SH-SY5Y (cell line): ENCODE results near the gene DGUOK.

Source experiments
- GATA2 ChIP-seq: IDR thresholded peaks from 2 replicates; pipeline ENCODE4 v1.6.1; 2011; ENCODE audit warnings: mild to moderate bottlenecking, low read depth, low read length
- GATA3 ChIP-seq: IDR thresholded peaks from 2 replicates; pipeline ENCODE4 v1.6.1; 2011; ENCODE audit warnings: low read depth, mild to moderate bottlenecking, low read length, moderate library complexity

The DGUOK gene

DNA sequence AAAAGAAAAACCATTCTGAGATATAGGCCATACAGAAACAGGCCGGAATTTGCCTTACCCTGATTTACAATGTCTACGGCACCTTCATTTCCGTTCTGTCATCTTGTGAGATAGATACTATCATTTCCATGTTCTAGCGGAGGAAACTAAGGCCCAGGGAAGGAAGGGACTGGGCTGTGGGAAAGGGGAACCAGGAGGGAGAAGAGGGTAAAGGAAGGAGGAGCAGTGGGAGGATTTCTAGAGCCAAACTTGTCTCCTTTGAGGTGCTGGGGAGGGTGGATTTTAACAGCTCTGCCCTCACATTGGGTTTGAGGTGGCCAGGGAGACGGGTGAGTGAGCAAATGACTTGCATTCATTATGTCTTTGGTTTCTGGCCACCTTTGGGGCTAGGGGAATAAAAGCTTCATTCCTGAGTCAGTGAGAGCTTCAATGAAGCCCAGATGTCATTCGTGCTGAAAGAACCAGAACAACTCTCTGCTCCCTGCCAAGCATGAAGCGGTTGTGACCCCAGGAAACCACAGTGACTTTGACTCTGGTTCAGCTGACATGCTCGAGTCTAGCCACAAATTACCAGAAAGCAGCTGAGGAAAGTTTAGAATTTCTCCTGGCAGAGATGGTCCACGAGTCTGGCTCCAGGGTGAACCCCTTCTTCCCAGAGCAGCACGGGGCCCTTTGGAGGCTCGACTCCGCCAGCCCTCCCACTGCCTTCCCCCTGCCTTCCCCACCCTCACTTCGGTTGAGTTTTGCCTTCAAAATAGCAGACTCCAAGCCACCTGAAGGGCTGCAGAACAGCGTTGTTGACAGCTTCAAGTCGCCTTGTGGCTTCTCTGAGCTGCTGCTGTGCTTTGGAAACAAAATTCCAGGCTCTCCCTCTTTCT is 30.1 kb upstream of the DGUOK start:
- TF ChIP-seq GATA2 (no peak), GATA3 (no peak)

DNA sequence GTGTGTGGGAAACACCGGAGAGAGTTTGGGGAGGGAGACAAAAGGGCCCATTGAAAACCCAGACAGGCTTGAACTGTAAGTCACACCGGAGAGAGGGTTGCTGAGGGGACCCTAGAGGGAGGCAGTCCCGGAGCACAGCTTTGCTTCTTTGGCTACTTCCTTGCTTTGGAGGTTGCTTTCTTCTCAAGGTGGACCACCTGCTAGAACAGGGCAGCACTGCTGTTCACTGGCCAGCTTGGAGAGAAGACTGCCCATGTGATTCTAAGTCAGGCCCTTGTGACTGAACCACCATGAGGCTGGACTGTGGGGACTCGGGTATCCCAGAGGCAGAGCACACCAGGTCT is 29.5 kb upstream of the DGUOK start:
- TF ChIP-seq GATA3, result no peak
- TF ChIP-seq GATA2, result no peak

DNA sequence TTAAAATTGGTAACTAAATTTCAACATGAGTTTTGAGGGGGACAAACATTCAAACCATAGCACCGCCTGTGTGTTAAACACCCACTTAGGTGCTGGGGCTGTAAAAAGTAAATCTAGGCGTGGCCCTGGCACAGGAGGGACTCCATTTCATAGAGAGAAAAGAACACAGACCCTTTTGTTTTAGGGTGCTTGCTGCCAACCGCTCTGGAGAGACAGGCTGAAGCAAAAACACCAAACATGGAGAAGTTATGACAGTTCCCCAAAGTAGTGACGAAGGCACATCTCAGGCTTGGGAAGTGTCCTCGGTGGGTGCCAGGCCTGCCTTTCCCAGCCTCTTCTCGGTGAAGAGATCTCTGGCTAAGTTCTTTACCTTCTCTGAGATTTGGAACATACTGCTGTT is 28.7 kb upstream of the DGUOK start:
- TF ChIP-seq GATA2, result no peak
- TF ChIP-seq GATA3, result no peak

DNA sequence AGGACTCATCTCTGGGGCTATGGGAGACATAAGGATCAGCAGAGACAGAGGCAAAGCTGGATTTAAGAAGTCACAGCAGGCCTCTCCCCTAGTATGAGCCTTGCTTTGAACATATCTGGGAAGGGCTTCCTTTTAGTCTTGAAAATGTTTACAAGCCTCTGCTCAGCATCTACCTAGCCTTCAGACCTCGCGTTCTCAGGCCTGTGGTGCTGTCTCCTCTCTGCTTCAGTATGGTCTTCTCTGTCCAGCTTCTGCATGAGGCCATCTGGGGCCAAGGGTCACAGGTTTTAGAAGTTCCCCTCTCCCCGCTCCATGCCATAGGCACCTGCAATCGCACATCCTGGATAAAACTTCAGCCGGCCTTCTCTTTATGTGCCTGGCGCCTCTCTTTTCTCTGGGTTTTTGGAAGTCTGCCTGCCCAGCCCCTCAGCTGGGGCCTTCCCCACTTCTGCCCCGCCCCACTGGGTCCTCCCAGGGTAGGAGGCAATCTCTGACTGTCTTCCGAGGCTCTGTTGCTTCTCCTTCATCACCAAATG is 26.8 kb upstream of the DGUOK start:
- TF ChIP-seq GATA3, result no peak
- TF ChIP-seq GATA2, result no peak

DNA sequence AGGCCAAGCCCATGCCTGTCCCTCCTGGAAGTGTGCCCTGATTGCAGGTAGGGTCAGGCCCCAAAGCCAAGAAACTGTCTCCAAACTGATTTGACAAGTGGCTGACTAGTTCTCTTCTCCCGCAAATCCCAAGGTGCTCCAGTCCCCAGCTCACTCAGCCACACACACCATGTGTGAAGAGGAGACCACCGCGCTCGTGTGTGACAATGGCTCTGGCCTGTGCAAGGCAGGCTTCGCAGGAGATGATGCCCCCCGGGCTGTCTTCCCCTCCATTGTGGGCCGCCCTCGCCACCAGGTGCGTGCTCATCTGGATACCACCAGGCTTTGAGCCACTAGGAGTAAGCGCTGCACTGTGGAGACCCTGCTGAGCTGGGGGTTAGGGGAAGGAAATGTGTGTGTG is 25.5 kb upstream of the DGUOK start:
- TF ChIP-seq GATA3, result no peak
- no peak for TF ChIP-seq GATA2

DNA sequence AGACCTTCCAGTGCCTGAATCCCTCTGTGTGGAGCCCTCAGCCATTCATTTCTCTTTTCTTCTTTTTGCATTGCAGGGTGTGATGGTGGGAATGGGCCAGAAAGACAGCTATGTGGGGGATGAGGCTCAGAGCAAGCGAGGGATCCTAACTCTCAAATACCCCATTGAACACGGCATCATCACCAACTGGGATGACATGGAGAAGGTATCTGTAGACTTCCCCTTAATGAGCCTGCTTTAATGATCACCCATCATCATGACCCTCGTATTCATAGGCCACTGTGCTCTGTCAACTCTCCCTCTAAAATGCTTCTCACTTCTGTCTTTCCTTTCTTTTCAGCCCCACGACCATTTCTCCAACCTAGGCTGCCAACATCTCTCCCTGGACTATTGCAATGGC is 24.4 kb upstream of the DGUOK start:
- TF ChIP-seq GATA2 (no peak), GATA3 (no peak)

DNA sequence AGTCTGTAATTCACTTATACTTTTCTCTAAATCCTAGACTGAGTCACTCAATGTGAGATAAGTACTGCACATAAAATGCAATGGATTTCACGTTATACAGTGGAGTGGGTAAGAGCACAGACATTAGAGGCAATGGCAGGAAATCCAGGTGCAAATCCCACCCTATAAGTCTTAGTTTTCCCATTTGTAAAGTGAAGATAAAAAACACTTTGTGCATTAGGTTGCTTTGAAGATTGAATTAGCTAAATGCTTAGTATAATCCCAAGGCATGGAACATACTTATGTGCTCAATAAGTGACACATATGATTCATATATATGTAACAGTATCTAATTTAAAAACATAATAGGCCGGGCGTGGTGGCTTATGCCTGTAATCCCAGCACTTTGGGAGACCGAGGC is 23.4 kb upstream of the DGUOK start:
- TF ChIP-seq GATA3, result no peak
- no peak for TF ChIP-seq GATA2

DNA sequence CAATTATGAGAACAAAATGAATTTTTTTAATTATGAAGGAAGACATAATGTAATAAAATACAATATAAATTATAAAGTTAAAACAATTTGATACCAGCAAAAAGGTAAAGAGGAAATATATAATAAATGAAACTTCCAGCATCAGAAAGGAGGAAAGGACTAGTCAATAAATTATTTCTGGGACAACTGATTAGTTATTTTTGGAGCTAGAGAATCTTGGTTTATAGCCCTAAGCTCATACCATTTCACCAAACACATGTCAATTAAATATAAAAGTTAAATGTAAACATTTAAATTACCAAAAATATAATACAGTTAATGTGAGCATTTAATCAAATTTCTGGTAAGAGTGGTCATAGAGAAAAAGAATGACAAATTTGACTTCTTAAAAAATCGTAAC is 21.7 kb upstream of the DGUOK start:
- no peak for TF ChIP-seq GATA3
- no peak for TF ChIP-seq GATA2

DNA sequence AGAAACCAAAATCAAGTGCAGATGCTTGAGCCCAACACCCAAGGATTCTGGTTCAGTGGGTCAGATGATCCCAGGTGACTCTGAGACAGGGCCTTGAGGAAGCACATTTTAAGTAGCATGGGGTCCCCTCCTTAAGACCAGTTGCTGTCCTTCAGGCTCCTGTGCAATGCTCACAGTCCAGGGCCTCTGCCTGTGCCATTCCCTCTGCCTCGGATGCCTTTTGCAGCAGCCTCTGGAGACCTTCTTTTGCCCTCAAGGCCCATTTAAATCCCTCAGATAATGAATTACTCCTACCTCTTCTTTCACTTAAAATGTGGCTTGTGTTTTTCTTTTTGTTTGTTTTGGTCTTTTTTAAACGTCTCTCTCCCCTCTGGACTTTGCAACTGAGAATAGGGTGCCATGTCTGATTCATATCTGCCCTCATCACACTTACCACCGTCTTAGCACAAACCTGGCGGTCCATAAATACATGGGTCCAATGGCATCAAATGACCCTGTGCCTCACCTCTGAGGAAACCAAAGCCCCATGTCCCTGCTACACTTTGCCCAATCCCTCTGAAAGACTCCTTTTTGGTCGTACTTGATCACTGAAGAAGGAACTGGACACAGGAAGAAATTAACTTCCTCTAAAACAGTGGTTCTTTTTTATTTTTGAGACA is 19.7 kb upstream of the DGUOK start:
- TF ChIP-seq GATA2 (no peak), GATA3 (no peak)

DNA sequence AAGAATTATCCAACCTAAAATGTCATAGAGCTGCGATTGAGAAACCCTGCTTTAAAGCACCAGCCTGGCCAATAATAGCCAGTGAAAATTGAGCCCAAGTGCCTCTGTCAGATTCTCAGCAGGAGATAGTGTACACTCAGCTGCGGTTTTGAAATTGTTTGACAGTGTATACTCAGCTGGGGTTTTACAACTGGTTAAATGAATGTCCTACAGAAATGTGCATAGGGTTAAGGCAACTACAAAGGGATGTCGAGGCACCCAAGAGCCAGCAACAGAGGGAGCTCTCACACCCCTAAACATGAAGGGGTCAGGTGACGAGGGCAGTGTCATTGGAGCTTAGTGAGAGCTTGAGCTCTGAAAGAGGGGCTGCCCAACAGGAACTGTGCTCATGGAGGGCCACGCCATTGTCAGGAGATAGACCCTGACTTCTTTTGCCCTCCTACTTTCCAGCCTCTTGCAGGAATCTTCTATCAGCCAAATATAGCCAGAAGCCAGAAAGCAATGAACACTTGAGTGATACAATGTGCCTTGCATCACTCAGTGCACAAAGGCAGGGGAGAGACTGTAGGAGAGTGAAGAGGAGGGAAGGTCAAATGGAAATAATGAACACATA is 18.7 kb upstream of the DGUOK start:
- TF ChIP-seq GATA2 (no peak), GATA3 (no peak)

DNA sequence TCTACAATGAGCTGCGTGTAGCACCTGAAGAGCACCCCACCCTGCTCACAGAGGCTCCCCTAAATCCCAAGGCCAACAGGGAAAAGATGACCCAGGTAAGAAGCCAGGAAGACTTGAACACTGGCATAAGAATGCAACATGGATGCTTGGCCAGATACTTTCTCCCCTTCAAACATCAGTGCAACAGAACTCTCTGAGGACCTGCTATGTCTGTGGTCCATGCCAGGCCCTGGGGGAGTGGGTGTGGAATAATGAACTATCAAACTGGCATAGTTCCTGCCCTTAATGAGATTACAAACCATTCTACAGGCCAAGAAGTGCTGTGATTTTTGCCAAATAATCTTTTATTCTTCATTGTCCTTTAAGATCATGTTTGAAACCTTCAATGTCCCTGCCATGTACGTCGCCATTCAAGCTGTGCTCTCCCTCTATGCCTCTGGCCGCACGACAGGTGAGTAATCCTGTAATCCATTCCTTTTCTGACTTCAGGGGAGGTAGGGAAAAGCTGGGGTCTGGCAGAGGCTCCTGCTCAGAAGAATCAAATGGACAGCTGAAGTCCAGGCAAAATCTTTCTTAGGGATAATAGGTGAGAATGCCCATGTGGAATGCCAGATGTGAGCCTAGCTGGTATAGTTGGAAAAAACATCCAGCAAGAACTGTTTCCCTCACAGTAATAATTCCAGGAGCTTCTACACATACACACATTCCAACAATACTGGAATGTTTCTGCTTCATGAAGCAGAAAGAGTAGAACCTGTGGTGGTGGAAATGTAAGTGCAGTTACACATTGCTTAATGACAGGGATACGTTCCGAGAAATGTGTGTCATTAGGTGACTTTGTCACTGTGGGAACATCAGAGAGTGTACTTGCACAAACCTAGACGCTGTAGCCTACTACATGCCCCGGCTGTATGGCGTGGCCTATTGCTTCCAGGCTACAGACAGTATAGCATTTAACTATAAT is 17.7 kb upstream of the DGUOK start:
- TF ChIP-seq GATA3, result no peak
- no peak for TF ChIP-seq GATA2

DNA sequence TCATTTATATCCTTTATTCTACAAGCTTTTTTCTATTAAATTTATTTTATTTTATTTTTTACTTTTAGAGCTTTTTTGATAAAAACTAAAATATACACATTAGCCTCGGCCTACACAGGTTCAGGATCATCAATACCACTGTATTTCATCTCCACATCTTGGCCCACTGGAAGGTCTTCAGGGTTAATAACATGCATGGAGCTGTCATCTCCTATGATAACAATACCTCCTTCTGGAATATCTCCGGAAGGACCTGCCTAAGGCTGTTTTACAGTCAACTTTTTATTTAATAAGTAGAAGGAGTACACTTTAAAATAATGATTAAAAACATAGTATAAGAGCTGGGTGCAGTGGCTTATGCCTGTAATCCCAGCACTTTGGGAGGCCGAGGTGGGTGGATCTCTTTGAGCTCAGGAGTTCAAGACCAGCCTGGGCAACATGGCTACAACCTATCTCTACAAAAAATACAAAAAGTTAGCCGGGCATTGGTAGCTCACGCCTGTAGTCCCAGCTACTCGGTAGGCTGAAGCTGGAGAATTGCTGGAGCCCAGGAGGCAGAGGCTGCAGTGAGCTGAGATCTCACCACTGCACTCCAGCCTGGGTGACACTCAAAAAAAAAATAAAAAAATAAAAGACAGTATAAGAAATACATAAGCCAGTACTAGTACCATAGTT is 15.7 kb upstream of the DGUOK start:
- TF ChIP-seq GATA3, result no peak
- no peak for TF ChIP-seq GATA2
